HG03280 (cell line): Measurements from ENCODE around the gene HOXC6.

ENCODE experiments used
- ATAC-seq: cut with Tn5 transposase; IDR thresholded peaks from one replicate; pipeline ENCODE4 v1.9.1; 2021; ENCODE audit warnings: mild to moderate bottlenecking, moderate library complexity; ENCODE audit not compliant: unreplicated experiment

Gene HOXC6

GRCh38 chr12:54051874-54052437 is 23.7 kb downstream of the HOXC6 start:
- ATAC-seq = no peak

- ATAC-seq = no peak
Measured at GRCh38 chr12:54052438-54053002, 24.3 kb downstream of the HOXC6 start.

GRCh38 chr12:54053003-54053750 is 24.9 kb downstream of the HOXC6 start:
- peak; percentile 67 for ATAC-seq

- ATAC-seq = peak; percentile 50
Measured at GRCh38 chr12:54053751-54054741, 25.8 kb downstream of the HOXC6 start, which contains the start of gene HOXC4. TSS of gene HOXC4 (plus strand) at chr12:54053835. CDS start at chr12:54053923, 88 bp downstream.

DNA sequence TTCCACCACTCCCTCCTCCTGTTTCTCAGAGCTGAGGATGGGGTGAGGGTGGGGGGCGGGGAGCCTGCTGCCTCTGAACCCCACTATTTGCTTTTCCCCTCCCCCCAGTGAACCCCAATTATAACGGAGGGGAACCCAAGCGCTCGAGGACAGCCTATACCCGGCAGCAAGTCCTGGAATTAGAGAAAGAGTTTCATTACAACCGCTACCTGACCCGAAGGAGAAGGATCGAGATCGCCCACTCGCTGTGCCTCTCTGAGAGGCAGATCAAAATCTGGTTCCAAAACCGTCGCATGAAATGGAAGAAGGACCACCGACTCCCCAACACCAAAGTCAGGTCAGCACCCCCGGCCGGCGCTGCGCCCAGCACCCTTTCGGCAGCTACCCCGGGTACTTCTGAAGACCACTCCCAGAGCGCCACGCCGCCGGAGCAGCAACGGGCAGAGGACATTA is 26.5 kb downstream of the HOXC6 start:
- ATAC-seq = no peak

DNA sequence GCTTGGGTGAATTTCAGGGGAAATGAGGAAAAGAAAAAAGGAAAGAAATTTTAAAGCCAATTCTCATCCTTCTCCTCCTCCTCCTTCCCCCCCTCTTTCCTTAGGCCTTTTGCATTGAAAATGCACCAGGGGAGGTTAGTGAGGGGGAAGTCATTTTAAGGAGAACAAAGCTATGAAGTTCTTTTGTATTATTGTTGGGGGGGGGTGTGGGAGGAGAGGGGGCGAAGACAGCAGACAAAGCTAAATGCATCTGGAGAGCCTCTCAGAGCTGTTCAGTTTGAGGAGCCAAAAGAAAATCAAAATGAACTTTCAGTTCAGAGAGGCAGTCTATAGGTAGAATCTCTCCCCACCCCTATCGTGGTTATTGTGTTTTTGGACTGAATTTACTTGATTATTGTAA is 27.3 kb downstream of the HOXC6 start:
- no peak for ATAC-seq

GRCh38 chr12:54056110-54056509 is 27.9 kb downstream of the HOXC6 start:
- ATAC-seq = no peak

GRCh38 chr12:54058128-54058768 is 30.0 kb downstream of the HOXC6 start:
- no peak for ATAC-seq

DNA sequence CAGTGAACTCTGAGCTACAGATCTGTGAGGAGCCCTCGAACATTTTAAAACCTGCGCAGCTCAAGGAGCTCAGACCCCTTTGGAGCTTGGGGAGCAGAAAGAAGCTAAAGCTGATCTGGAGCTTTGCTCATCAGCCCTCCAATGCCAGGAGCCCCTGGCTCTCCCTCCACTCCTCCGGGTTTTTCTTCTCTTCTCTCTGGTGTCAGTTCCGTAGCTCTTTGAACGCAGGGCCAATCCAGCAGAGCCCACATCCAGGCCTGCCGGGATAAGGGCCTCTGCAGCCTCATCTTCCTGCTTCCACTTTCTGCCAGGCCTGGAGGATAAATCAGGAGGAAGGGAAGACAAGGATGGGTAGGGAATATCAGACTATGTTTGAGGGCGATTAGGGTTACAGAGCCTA is 31.4 kb downstream of the HOXC6 start:
- no peak for ATAC-seq

GRCh38 chr12:54060174-54060974 is 32.1 kb downstream of the HOXC6 start:
- ATAC-seq = no peak

GRCh38 chr12:54060975-54061778 is 32.9 kb downstream of the HOXC6 start:
- no peak for ATAC-seq

DNA sequence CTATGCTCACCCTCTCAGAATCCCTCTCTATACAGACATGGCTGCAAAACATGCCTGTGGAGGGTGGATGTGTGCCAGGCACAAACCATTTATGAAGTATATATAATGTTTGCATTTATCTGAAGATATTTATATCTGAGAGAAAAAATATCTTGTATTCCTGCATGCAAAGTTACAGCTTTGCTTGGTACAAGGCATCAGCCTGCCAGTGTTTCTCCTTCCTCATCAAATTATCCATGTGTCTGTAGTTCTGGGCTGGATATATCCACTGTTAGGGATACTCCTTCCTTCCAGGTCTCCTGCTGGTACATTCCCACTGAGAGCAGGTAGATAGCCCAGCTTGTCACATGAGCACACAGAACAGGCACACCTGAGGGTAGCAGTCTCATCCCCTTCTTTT is 37.4 kb downstream of the HOXC6 start:
- no peak for ATAC-seq

DNA sequence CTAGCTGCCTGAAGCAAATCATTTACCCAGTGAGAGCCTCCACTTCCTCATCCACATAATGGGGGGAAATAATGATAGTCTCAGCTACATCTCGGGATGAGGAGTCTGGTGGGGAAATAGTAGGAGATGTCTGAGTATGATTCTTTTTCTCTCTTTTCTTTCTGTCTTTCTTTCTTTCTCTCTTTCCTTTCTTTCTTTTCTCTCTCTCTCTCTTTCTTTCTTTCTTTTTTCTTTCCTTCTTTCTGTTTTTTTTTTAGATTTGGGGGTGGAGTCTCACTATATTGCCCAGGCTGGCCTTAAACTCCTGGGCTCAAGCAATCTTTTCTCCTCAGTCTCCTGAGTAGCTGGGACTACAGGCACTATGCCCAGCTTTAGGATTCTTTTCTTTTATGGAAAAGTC is 38.2 kb downstream of the HOXC6 start:
- ATAC-seq = no peak

DNA sequence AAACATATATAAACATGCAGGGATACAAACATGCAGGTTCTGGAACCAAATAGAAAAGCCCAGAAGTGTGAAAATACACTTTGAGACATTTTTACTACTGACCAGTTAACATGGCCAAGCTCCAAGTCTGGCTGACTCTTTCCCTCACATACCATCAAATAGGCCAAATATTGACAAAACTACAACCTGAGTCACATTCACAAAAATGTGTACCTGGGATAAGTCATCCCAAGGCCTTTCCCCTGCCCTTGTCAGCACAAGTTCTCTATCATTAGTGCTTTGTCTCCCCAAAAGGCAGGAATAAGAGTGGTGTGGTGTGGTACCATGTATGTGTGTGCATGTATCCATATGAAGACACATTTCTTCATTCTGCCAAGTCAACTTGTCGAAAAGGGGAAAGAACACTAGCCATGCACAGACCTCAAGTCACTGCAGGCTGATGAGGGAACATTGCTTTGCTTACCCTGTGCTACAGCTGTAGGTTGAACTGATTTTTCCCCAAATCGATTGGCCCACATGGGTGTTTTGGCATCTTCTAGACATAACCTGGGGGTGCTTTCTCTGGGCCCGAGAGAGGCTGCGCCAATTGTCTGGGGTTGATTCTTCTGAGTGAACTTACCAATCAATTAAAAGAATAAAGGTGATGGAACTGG is 40.3 kb downstream of the HOXC6 start:
- no peak for ATAC-seq

GRCh38 chr12:54071942-54072341 is 43.7 kb downstream of the HOXC6 start:
- ATAC-seq = no peak

- no peak for ATAC-seq
Measured at GRCh38 chr12:54074308-54074707, 46.1 kb downstream of the HOXC6 start.

- ATAC-seq = no peak
Measured at GRCh38 chr12:54075409-54075808, 47.2 kb downstream of the HOXC6 start.

DNA sequence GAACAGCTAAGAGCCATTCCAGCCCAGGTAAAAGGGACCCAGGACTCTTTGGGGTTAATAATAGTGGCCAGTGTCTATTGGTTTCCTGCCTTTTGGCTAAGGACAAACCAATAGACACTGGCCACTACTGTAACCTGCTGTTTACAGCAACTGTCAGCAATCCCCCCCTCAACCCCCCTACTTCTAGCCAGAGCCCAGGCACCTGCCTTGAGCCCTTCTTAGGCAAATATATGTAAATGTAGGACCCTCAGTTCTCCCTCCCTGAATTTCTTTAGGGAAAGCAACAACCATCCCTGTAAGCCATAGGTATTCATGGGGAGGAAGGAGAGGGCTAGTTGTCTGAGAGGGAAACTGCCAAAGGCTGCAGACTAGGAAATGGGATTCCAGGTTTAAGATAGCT is 47.7 kb downstream of the HOXC6 start:
- ATAC-seq = no peak
